Measurements from ENCODE around the gene SMIM3. TPM values are rescaled to one million over a fixed set of nuclear protein-coding genes. Genes with fewer than 3 reads are reported as not detected.
A peak's percentile ranks its signal among the peaks of the same experiment; 100 is the strongest.

The SMIM3 gene
- total RNA-seq, 1 donor from 2014 or later, result 3.6 TPM

DNA sequence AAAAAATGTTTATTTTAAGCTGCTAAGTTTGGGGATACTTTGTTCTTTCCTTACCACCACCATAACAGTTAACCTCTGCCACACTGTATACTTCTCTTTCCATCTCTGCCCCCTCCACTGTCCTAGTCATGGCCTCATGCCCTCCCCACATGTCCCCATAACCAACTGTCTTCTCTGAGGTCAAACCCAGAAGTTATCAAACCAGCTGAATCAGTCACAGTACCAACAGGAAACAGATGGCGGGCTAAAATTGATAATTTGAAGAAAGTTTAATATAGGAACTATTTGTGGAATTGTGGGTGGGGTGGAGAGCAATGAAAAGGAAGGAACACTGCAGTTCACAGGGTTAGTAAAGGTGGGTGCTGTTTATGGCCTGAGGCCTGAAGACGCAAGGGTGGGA, 14.0 kb upstream of the SMIM3 start:
- ATAC-seq, result peak; percentile 21

DNA sequence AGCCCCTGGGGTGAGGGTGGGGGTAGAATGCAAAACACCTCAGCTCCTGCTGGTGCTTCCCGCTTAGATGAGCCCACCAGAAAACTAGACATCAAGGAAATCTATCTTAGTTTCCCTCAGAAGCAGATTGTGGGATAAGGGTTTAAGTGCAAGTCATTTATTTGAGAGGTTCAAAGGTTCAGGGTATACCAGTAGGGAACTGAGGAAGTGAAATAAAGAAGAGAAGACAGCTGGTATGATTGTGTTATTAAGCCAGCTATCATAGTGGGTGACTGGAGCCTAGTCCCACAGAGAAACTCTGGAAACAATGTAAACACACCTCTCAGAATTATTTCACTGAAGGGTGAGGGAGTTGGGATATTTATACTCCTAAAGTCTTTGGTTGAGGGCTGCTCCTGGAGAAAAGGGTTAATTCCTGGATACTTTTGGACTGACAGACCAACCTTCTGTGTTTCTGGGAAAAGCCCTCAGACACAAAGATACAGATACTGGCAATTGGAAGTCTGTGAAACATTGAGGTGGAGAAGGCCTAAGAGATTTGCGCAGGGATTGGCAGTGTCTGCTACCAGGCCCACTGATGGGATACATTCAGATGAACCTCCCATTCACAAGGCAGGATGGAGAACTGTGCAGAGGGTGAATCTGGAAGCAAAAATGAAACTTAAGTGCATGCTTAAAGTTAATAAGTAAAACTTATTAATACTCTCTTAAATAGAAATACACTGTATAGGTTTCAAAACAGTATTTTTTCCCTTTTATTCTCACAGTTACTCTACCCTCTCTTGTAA, 13.4 kb upstream of the SMIM3 start:
- DNase-seq (ENCODE audit: low spot score) (no peak), ATAC-seq (no peak)

More for the DNA sequence above, 14.0 kb upstream of the SMIM3 start:
- DNase-seq (ENCODE audit: low spot score), result no peak

DNA sequence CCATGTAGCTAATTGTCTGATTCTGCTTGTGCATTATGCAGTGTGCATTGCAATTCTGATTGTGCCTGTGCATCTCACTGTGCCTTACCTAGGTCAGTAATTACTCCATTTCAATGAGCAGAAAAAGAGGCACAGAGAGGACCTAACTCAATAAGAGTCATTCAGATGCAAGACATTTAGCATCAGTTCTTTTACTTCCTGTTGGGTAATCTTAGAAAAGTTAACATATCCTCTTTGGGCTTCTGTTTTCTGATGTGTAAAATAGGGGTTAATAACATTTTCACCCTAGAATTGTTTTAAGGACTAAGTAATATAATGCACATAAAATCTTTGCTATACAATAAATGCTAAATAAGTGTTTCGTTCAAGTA, 12.8 kb upstream of the SMIM3 start:
- no peak for ATAC-seq
- DNase-seq (ENCODE audit: low spot score), result no peak

DNA sequence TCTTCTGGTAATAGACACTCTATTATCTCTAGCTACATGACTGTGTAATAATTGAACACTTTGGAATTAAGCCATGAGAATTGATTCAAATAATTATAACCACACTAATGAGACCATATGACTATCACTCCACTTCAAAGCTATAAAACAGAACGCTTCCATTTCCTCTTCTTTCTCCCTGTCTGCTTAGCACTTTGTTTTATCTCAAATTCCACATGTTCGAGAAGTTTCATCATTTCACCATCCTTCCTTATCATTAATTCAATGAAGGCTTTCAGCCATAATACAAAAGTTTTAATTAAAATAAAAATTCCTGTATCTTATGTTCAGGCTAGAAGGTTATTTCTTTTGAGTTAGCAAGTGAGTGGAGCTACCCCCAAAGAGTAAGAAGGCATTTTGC, 12.3 kb upstream of the SMIM3 start:
- DNase-seq (ENCODE audit: low spot score) (no peak), ATAC-seq (no peak)

DNA sequence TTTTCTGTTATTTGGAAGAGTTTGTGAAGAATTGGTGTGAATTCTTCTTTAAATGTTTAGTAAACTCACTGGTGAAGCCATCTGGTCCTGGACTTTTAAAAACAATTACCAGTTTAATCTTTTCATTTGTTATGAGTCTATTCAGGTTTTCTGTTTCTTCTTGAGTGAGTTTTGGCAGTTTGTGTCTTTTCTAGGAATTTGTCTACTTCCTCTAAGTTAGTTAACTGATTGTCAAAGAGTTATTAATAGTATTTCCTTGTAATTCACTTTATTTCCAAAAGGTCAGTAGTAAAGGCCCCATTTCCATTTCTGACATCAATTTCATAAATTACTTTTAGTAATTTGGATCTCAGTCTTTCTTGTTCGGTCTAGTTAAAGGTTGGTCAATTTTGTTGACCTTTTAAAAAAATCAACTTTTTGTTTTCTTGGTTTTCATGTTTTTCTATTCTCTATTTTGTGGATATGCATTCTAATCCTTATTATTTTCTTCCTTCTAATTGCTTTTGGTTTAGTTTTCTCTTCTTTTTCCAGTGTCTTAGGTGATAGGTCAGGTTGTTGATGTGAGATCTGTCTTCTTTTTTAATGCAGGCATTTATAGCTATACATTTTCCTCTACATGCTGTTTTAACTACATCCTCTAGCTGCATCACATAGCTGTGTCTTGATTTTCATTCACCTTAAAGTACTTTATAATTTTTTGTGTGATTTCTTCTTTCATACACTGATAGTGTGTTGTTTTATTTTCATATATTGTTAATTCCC, 7.3 kb upstream of the SMIM3 start:
- ATAC-seq (no peak), DNase-seq (ENCODE audit: low spot score) (no peak)

DNA sequence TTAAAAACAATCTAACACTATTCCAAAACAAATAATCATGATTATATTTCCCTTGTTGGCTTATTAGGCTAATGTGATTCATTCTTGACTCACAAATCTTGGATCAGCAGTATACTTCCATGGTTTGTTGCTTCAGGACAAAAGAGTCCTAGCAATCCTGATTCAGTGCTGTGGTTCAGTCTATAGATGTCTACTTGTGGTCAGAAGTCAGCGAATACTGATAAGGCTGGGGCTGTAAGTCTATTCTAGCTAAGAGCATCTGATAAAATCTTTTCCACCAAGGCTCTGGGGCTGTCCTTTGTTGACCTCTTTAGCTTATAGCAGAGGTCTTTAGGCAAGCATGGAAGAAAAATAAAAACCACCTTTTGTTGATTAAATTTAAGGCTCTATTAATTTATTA, 4.4 kb upstream of the SMIM3 start:
- ATAC-seq (no peak), DNase-seq (ENCODE audit: low spot score) (no peak)

DNA sequence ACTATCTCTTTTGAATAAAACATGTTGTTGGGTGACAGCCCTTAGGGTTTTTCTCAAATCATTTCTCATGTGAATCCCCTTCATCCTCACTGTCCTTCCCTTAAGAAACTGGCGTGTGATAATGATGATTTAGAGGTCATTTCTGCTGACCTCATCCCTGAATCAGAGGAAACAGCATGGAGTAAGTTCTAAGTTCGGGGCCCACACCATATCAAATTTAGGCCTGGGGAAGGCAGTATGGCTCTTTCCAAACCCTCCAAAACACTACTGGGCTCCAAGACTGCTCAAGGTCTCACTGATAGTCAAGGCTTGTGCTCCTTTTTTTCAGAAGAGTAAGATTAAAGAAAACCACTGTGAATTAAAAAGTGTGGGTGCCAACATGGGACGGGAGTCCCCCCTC, 872 bp upstream of the SMIM3 start:
- ATAC-seq, result no peak
- no peak for DNase-seq (ENCODE audit: low spot score)

DNA sequence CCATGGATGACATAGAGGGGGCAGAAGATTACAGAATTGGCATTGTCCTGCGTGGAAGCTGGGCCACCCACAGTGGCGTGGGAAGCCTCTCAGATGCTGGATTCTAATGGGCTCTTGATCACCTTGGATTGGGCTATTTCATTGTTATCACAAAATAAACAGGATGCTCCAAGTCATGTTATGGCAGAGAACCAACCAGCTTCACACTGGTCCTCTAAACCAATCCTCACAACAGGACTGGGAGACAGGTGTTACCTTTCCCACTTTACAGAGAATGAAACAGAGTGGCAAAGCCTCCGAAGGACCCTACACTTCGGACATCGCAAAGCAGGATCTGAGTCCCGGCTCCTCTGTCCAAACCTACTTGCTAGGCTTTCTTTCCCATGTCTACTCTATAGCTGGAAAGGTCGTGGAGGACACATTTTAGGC, 455 bp upstream of the SMIM3 start:
- ATAC-seq, result peak; percentile 17
- no peak for DNase-seq (ENCODE audit: low spot score)

DNA sequence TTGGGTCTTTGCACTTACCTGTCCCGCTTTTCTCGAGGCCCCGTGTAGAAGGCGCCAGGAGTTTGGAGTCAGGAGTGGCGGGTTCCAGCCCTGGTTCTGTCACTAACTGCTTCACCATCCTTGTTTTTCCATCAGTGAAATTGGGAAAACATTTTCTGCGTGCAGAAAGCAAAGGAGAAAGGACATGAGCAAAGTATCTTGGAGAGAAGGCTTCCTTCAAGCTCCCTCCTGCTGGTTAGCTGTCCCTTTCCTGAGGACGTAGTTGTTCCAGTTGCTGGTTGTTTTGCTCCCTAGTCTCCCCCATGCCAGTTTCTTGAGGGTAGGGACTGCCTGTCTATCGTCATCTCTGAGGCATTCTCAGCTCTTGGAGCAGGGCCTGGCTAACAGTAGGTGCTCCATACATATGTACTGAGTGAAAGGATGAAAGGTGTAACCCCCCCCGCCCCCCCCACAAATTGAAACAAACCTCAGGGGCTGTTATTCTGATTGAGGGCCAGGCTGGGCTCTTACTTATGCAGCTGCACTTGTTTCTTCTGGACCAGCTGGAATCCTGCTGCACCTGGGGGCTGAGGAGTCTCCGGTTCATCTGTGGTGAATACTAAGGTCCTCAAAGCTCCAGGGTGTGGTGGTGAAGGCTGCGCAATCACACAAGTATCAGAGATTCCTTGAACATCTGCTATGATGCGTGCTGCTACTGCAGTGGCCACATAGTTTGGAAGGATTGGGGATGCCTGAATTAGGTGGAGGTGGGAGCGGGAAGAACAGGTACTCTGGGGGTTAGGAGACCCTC, 1.0 kb downstream of the SMIM3 start:
- ATAC-seq (no peak), DNase-seq (ENCODE audit: low spot score) (no peak)

DNA sequence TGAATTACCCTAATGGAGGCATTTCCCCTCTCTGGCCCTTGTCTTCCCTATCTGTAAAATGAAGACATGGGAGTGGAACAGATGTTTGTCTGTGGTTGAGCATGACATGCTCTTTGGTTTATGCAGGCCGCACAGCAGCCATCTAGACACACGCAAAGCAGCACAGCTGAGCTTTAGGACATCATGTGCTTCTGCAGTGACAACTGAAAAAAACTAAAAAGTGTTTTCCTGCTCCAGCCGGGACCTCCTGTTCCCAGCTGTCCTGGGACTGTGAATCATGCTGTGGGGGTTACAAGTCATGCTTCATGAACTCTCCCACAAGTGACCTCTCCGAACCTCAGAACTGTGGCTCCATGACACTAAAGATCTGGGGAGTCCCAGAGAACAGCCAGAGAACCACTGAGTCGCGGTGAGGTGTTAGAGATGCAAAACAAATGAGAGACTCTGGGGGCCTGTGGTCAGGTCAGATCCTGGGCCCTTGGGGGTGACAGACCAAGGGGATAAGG, 1.7 kb downstream of the SMIM3 start:
- ATAC-seq, result no peak
- no peak for DNase-seq (ENCODE audit: low spot score)

DNA sequence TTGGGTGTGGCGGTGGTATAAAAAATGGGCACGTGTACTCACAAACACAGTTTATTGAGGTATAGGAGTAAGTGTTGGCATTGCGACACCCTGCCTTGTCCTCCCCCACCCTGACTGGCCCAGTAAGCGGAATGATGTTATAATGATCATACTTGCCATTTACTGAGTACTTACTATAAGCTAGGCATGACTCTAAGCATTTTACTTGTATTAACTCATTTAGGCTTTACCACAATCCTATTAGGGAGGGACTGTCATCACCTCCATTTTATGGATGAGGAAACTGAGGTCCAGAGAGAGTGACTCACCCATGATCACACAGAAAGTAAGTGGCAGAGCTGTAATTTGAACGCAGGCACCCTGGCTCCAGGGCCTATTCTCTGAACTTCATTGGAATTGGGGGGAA, 2.3 kb downstream of the SMIM3 start:
- ATAC-seq (no peak), DNase-seq (ENCODE audit: low spot score) (no peak)

DNA sequence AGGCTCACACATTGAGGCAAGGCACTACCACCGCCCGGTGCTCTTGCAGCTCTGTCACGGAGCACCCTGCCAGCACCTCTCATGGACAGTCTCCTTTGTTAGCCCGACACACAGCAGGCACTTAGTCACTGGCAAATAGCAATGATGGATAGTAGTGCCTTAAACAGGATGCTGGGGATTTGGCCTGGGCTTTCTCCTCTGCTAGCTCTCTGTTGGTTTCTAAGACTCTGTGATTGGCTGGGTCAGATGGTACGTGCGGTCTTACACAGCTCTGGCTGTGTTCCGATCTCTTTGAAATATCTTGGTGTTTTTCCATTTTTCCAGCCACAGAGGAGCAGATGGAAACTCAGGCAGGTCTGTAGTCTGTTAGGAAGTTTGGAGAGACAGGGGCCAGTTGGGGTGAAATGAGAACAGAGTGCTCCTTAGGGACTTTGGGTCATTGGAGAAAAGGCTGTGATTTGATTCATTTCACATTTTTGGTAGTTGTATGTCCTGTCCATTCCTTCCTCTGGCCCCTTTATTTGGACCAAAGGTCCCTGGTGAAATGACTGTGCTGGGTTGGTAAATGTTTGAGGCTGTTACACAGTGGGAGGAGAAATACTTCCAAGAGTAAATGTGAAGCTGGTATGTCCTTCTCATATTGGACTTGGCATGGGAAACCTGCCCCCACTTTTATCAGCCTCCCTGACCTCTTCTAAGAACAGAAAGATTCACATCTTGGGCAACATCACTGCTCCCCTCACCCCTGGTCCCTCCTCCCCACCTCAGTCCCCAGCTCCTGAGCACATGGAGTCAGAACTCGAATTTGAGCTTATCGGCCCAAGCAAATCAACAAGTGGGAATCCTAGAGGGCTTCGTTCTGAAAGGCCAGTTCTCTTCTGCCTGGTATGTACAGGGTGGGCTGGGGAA, 3.4 kb downstream of the SMIM3 start:
- ATAC-seq, result peak; percentile 5
- no peak for DNase-seq (ENCODE audit: low spot score)

DNA sequence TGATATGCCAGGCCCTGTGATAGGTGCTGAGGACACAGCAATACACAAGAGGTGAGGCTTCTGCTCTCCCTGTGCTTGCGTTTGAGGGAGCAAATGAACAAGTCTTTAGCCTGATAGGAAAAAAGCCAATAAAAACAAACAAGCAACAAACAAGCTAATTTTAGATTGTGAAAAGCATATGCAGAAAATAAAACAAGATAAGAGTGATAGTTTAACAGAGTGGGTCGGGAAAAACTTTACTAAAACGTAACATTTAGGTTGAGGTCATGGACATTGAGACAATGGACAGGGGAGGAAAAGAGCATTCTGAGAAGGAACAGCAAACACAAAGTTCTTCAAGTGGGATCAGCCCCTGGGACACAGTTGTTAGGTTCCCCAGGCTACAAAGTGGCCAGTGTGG, 4.3 kb downstream of the SMIM3 start:
- ATAC-seq, result no peak
- no peak for DNase-seq (ENCODE audit: low spot score)

DNA sequence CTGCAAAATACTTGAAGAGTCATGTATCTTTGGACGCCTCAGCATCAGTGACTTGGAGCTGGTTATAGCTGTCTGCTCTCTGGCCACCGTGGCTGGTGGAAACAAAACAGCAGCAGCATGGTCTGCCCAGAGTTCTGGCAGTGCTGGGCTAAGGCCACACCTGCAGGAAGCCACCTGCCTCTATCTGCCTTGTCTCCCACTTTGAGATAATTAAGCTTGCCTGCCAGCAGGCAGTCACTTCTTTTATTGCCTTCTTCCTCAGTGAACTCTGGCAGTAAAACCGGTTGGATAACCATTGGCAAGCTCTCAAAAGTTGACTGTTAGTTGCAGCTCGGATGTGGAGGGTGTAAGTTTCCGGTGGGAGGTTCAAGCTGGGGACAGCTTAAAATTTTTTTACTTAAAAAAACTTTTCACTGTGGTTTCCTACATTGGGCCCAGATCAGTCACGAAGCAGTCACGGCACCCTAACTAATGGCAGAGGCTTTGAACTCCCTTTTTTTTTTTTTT, 4.9 kb downstream of the SMIM3 start:
- DNase-seq (ENCODE audit: low spot score) (no peak), ATAC-seq (peak; percentile 30)

DNA sequence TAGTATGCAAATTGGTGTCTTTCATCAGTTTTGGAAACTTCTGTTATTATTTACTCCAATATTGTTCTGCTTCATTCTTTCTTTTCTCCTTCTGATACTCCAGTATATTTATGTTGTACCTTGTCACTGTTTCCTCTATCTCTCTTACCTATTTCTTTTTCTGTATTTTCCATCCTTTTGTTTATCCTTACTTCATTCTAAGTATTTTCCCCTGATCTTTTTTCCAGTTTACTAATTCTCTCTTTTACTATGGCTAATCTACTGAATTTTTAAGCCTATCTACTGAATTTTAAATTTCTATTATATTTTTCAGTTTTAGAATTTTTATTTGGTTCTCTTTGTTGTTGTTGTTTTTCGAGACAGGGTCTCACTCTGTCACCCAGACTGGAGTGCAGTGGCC, 7.4 kb downstream of the SMIM3 start:
- DNase-seq (ENCODE audit: low spot score), result no peak
- ATAC-seq, result no peak

DNA sequence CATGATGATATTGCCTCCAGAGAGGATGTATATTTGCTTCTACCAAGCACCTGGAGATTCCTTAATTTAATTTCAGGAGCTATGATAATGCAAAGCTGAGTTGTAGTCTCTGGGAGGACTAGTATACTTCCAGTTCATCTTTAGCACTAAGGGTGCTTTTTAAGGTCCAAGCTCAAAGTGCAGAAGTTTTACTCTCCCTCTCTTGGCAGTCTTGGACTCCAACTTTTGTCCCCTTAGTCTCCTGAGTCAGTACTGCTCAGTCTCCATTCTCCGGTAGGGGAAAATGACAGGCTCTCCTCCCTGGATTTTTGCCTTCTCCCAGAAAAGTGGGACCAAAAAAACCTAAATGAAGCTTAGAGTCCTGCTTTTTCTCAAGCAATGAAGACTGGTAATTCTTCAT, 8.3 kb downstream of the SMIM3 start:
- DNase-seq (ENCODE audit: low spot score) (no peak), ATAC-seq (no peak)

DNA sequence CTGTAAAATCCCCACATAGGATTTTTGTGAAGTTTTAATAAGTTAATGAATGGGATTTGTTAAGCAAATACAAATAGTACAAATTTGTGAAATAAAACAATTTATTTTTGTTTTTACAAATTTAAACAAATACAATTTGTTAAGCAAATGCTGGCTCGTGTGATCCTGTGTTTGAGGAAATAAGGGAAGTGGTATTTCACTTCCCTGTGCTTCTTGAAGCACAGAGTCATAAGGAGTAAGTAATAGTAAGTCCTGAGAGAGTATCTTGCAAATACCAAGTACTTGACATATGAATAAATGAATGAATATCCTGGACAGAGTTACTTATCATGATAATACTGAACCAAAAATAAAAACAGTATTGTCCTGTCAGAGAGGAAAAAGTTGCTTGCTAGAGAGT, 9.1 kb downstream of the SMIM3 start:
- DNase-seq (ENCODE audit: low spot score) (no peak), ATAC-seq (no peak)

DNA sequence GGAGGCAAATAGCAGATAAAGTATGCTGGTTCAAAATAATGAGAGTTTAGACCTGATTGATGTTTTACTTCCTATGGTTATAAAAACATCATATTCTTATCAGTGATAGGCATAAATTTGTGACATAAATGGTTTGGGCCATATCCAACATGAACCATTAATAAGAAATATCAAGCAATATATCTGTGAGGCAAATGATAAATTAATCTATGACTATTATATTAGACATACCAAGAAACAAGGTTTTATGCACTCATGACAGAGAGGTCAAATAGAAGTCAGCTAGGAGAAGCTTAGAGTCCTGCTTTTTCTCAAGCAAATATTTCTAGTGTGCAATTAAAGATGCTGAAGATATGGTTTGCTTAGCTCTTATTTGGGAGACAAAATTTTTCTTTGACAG, 10.4 kb downstream of the SMIM3 start:
- no peak for ATAC-seq
- no peak for DNase-seq (ENCODE audit: low spot score)

DNA sequence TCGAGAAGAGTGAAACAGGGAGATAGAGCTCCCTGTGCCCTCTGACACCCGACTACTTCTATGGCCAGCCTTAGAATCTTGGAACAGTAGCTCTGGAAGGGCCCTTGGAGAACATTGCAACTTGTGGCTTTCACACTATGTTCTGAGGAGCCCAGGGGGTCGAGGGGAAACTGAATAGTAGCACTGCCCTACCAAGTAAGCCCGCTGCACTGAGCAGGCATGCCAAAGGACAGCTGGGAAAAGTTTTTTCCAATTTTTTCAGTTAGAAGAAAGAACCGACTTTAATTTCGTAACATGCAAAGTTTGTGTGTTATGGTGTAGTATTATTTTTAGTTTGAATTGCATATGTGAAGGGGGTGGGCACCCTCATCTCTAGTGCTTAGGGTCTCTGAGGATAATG, 10.9 kb downstream of the SMIM3 start:
- ATAC-seq (no peak), DNase-seq (ENCODE audit: low spot score) (no peak)

DNA sequence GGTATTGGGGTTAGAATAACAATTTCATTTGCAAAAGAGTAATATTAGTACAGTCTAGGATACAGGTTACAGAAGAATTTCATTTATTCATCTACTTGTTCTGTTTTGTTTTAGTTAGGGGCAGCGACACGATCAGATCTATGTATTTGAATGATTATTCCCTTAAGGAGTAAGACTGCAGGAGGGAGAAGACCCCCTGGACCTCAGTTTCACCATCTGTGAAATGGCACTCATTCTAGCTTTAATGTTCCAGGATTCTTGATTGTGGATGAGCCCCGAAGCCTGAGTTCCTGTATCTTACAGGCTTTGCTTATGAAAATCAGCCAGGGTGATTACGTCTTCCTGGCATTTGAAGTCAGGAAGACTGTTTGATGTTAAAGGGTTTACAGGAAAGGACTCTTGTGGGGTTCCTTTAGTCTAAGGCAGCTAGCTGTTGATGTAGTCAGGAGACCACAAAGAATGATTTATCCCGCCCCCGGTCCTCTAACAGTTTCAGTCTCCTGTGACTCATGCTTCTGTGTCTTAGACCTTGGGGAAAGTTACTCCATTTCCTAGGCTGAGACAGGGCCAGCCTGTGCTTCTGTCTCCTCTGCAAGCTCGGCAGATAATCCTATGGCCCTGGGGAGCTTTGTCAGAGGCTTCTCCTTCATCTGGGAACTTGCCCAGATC, 11.5 kb downstream of the SMIM3 start:
- ATAC-seq (no peak), DNase-seq (ENCODE audit: low spot score) (no peak)

Data from left lobe of liver (tissue), 2 donors.